Measurements from ENCODE around the gene USP38. TPM values are rescaled to one million over a fixed set of nuclear protein-coding genes. Genes with fewer than 3 reads are reported as not detected.
"Not testable (repeated sequence)": the region's sequence is repeated elsewhere in the genome, so short reads cannot be mapped to it uniquely, and the experiment has no call there.

The USP38 gene
- 18.1 TPM for polyA plus RNA-seq (ENCODE audit: insufficient read length)

GRCh38 chr4:143184503-143185252, at the start of gene USP38:
Gene USP38, plus strand, starts transcription at chr4:143184917. Its CDS starts 534 bp downstream, at chr4:143185451.
- peak; percentile 89 for DNase-seq

GRCh38 chr4:143135358-143135757, 49.4 kb upstream of the USP38 start:
- no peak for DNase-seq

DNA sequence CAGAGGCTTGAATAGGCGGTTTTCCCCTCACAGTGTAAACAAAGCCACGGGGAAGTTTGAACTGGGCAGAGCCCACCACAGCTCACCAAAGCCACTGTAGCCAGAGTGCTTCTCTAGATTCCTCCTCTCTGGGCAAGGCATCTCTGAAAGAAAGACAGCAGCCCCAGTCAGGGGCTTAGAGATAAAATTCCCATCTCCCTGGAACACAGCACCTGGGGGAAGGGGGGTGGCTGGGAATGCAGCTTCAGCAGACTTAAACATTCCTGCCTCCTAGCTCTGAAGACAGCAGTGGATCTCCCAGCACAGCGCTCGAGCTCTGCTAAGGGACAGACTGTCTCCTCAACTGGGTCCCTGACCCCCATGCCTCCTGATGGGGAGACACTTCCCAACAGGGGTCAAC, 44.0 kb upstream of the USP38 start:
- DNase-seq, result no peak

- DNase-seq, result peak; percentile 17
Observed at GRCh38 chr4:143148521-143148920, 36.2 kb upstream of the USP38 start.

- no peak for DNase-seq
Observed at GRCh38 chr4:143156853-143157252, 27.9 kb upstream of the USP38 start.

GRCh38 chr4:143163614-143164013, 21.1 kb upstream of the USP38 start:
- DNase-seq, result no peak

- not testable (repeated sequence) for DNase-seq
Observed at GRCh38 chr4:143166722-143167121, 18.0 kb upstream of the USP38 start.

GRCh38 chr4:143178923-143179322, 5.8 kb upstream of the USP38 start:
- DNase-seq, result no peak

GRCh38 chr4:143183513-143184216, 1.1 kb upstream of the USP38 start:
- no peak for DNase-seq

DNA sequence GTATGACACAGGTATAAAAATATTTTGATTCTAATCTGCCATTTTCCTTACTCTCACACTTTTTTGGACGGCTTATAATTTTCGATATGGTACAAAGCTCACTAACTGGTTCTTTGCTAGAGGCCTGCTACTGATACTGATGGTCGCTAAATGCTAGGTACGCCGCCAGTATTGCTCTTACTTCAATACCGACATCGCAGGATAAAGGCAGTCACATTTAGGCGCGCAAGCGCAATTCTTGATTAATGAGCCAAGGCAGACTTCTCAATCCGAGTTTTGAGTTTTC, 557 bp upstream of the USP38 start:
- no peak for DNase-seq

DNA sequence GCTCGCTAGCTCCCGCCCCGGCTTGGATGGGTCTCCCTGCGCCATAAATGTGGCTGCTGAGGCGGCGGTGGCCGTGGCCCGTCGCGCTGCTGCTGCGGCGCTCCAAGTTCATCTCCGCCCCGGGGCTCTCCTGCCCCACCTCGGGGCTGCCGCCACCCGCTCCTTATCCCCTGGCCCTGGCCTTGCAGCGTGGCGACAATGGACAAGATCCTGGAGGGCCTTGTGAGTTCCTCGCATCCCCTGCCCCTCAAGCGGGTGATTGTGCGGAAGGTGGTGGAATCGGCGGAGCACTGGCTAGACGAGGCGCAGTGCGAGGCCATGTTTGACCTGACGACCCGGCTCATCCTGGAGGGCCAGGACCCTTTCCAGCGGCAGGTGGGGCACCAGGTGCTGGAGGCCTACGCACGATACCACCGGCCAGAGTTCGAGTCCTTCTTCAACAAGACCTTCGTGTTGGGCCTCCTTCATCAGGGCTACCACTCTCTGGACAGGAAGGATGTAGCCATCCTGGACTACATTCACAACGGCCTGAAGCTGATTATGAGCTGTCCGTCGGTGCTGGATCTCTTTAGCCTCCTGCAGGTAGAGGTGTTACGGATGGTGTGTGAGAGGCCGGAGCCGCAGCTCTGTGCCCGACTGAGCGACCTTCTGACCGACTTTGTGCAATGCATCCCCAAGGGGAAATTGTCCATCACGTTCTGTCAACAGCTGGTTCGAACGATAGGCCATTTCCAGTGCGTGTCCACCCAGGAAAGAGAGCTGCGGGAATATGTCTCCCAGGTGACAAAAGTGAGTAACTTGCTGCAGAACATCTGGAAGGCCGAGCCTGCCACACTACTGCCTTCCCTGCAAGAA, 763 bp downstream of the USP38 start:
- DNase-seq, result peak; percentile 23

DNA sequence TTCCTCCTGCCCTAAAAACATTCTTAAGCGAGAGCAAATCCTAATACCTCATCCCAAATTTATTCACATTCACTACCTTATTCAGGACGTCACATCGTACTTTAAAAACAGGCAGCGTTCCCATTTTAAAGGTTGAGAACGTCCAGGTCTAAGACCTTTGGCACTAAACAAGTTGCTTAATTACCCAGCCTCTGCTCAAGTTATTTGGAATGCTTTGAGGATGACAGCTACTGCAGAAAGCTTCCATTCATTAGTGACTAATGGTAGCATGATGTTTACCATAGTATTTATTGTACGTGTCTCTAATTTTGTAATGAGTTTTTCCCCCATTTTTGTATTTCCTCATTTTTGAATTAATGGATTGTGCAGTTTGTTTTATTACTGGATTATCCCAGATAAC, 1.5 kb downstream of the USP38 start:
- DNase-seq, result no peak

- DNase-seq, result no peak
Observed at GRCh38 chr4:143186649-143187048, 1.9 kb downstream of the USP38 start.

DNA sequence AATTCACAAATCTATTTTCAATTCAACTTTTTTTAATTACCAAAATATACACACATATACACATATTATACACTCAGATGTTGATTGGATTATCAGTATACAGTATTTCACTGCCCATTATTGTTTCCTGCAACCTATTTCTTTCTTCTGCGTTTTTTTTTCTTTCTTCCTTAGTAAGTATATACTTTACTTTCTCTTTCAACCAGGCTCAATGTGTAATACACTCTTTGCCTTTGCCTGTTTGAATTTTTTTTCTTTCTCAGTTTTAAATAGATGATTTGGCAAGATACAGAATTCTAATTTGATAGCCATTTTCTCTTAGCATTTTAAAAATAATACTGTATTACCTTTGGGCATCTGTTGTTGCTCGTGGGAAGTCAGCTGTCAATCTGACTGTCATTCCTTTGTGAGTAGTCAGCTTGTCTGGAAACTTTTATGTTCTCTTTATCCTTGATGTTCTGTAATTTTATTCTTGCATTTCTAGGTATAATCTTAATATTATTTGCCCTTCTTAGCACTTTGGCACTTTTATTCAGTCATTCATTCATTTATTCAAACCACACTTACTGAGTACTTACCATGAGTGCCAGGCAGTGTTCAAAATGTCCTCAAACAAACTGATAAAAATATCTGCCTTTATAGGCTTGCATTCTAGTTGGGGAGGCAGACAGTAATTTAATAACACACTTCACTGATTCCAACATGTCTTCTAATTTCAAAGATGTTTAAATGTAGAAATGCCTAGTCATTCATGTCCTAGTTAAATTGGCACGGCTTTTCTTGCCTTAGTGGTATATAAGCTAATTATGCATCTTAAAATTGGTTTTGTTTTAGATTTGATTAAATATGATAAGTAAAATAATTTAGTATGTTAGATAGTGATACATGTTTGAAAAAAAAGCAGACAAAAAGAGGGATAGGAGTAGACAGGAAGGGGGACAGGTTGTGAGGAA, 3.7 kb downstream of the USP38 start:
- no peak for DNase-seq

DNA sequence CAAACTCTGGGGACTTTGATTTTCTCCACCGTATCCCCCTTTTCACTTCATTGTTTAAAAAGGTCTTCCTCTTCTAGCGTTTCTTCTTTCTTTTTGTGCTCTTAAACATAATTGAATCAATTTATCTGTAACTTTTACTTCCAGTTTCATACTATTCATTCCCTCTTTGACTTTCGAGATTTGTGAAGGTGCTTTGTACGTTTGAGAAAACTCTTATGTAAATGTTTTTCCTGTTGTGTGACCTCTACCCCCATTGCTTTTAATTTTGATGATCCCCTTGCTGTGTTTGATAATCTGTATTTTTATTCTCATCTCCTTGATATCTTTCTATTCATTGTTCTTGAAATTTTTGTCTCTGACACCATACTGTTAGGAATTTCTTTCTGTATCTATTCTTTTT, 4.8 kb downstream of the USP38 start:
- no peak for DNase-seq

GRCh38 chr4:143195581-143195980, 10.9 kb downstream of the USP38 start:
- no peak for DNase-seq

GRCh38 chr4:143196323-143196722, 11.6 kb downstream of the USP38 start:
- DNase-seq, result no peak

GRCh38 chr4:143199503-143199902, 14.8 kb downstream of the USP38 start:
- DNase-seq, result no peak

DNA sequence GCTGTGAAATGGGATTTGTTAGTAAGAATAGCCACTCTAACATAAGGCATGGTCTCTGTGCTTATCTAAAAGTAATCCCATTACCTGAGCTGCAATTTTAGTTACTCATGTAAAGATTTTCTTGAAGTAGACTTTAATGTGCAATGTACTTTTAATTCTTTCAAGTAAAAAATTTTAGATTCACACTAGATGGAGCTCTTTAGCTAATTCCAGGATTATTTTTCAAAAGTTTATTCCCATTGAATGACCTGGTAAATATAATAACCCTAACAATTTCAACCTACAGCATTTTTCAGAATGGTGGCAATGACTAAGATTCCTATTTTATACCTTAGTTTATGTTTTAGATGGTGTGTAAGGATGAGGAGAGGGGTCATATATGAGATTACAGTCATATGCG, 18.1 kb downstream of the USP38 start:
- DNase-seq, result no peak

DNA sequence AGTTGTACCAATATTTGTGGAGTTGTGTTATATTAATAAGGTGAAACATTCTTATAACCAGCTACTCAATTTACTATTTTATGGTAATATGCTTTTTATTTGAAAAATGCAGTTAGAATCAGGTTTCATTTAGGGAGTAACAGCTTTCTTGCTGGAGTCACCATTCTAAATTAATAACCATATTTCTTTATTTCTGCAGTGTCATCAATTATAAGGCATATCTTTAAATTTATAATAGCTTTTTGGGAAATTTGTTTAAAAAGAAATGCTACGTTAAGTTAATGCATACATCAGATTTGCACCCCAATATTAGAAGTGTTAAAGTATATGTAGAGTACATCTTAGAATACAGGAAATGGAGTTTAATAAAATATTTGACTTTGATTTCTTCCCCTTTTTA, 18.9 kb downstream of the USP38 start:
- no peak for DNase-seq

DNA sequence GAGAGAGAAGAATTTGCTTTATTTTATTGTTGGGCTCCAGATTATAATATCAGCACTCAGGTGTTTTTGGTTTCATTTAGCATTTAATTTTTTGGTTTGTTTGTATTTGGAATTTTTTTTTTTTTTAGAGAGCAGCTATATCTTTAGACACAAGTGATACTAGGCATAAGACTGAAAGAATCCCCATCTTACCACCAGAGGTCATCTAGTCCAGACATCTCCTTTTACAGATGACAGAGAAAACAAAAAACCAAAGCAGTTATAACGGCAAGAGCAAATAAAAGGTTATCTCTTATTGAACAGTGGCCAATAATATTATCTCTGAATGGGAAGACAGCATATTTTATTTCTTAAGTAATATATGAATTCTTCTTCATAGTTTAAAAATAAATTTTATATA, 22.8 kb downstream of the USP38 start:
- DNase-seq, result peak; percentile 29

GRCh38 chr4:143212566-143212965, 27.8 kb downstream of the USP38 start:
- no peak for DNase-seq
